Measurements from ENCODE around the gene OR10G3. TPM values are rescaled to one million over a fixed set of nuclear protein-coding genes. Genes with fewer than 3 reads are reported as not detected.

The OR10G3 gene
- total and polyA plus RNA-seq, 2 of the 13 experiments (the other 11 are each of a cell fraction or from before 2014, with no cell fraction given): not detected

DNA sequence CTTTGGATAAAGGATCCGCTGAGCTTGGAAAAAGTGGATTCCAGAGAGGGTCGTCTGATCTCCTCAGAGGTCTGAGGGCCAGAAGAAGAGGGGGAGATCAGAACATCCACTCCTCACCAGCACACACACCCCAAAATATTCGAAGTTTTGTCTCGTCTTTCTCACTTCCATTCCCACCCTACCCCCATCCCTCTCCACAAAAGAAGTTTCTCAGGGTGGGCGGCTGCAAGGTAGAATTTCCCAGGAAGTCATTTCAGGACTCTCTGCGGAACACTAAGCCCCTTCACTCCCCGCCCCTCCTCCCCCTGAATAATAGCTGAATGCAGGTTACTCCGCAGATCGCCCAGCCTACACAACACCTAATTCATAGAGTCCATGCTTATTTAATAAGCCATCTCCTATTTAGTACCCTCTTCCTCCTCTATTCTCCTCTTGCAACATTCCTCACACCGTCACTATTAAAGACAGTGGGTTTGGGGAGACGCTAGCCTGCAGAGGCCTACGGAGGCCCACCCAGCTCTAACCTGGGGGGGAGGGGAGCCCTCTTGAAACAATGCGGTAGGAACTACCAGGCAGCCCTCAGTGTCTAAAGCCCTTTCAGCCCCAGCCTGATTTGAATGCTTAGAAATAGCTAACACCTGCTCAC lies 53.1 kb downstream of the OR10G3 start:
- in situ Hi-C loops (cut with HindIII; ENCODE audit: extremely low pct_ligation_motif_present, low pct_unique_long_range_greater_than_20kb): no loop called here
- BruUV-seq (replicated peaks): TSS peak; percentile 72
- intact Hi-C loops (cut with micrococcal nuclease; ENCODE audit: unreplicated experiment): loop anchor here (1.0 kb wide), 2 partner anchors 15 to 31 kb away; partner anchors contain the start of gene METTL3
- CTCF ChIA-PET (ENCODE audit: low intra/inter-chr PET ratio, low total read pairs): no interaction called here
- H2AFZ ChIP-seq (ENCODE audit: low read length): peak overlapping the region; percentile 89
- H3K79me2 ChIP-seq (ENCODE audit: insufficient read depth, low read length): no peaks in the 10 kb centered on the region
- H3K27me3 ChIP-seq (ENCODE audit: control insufficient read depth in 1 of 2, insufficient read depth in 2 of 2, low read length in 2 of 2): no peaks in the 10 kb centered on the region
- ATAC-seq (peak; percentile 19), DNase-seq (ENCODE audit: low spot score) (no peak), FAIRE-seq (no peak)
- peak overlapping the region; percentile 69 for H3K27ac ChIP-seq (ENCODE audit: extremely low read length, insufficient read depth, low read length)
- H3K36me3 ChIP-seq (replicated peaks in 1 of 2; ENCODE audit: control insufficient read depth in 1 of 2, insufficient read depth in 2 of 2, low read length in 2 of 2): no peaks in the 10 kb centered on the region
- under 1% methylated on average over 13 of the region's 13 CpGs for WGBS (ENCODE audit: low lambda C conversion rate)
- POLR2A ChIA-PET: interaction anchor here (0.8 to 10.8 kb wide), 16 partner anchors 10 to 142 kb away, joined by 3 to 173 read pairs (median 5); partner anchors contain the start of genes CHD8, METTL3 and SUPT16H
- H3K9me3 ChIP-seq (ENCODE audit: low read length): no peaks in the 10 kb centered on the region
- H3K9ac ChIP-seq (ENCODE audit: insufficient read depth, low read depth, low read length): peak overlapping the region; percentile 80
- H3K4me3 ChIP-seq (replicated peaks in 1 of 3; ENCODE audit: insufficient read depth in 1 of 3, low read depth in 2 of 3, low read length in 3 of 3): peak overlapping the region; percentile 77 to 83 (median 78)
- H4K20me1 ChIP-seq (ENCODE audit: insufficient read depth, low read length): no peaks in the 10 kb centered on the region
- H3K4me2 ChIP-seq (ENCODE audit: low read depth, low read length): peak overlapping the region; percentile 82
- H3K4me1 ChIP-seq (ENCODE audit: insufficient read depth, low read length): peaks cover 38% of the 10 kb centered on the region
- TF ChIP-seq KMT2B (CRISPR knock-in tag; IDR thresholded peaks at IDR 0.05): 0 out of 2 replicates have a peak, but pooled peaks have one; percentile 38
- TF ChIP-seq NFE2L2 (IDR thresholded peaks at IDR 0.05; ENCODE audit: low read length): no peak
- no peak for TF ChIP-seq FOSL1 (CRISPR knock-in tag; IDR thresholded peaks at IDR 0.05; ENCODE audit: borderline replicate concordance)
- no peak for TF ChIP-seq ZNF556 (CRISPR knock-in tag; IDR thresholded peaks at IDR 0.05; ENCODE audit: borderline replicate concordance)
- TF ChIP-seq ELF4 (CRISPR knock-in tag; IDR thresholded peaks at IDR 0.05; ENCODE audit: borderline replicate concordance): no peak
- TF ChIP-seq ZFP36L1 (CRISPR knock-in tag; IDR thresholded peaks at IDR 0.05): 0 out of 2 replicates have a peak, but pooled peaks have one; percentile 3
- TF ChIP-seq ZNF317 (CRISPR knock-in tag; IDR thresholded peaks at IDR 0.05): peak; percentile 20; the same call in 1 of the 2 replicates
- no peak for TF ChIP-seq SYNCRIP (IDR thresholded peaks at IDR 0.05; ENCODE audit: insufficient read depth, low read depth, low read length)
- TF ChIP-seq SOX6 (IDR thresholded peaks at IDR 0.05): no peak
- peak; percentile 25; the same call in 1 of the 2 replicates for TF ChIP-seq SOX6 (CRISPR knock-in tag; IDR thresholded peaks at IDR 0.05)
- peak; percentile 51 for TF ChIP-seq SAP130 (CRISPR knock-in tag; IDR thresholded peaks at IDR 0.05; ENCODE audit: low read depth)
- peak; percentile 66; the same call in 1 of the 2 replicates for TF ChIP-seq ZNF709 (CRISPR knock-in tag; IDR thresholded peaks at IDR 0.05)
- TF ChIP-seq MAZ (IDR thresholded peaks at IDR 0.05; ENCODE audit: borderline replicate concordance, low read depth, low read length): no peak
- TF ChIP-seq MAZ (CRISPR knock-in tag; IDR thresholded peaks at IDR 0.05; ENCODE audit: low read depth): no peak
- TF ChIP-seq, protein P1, sequence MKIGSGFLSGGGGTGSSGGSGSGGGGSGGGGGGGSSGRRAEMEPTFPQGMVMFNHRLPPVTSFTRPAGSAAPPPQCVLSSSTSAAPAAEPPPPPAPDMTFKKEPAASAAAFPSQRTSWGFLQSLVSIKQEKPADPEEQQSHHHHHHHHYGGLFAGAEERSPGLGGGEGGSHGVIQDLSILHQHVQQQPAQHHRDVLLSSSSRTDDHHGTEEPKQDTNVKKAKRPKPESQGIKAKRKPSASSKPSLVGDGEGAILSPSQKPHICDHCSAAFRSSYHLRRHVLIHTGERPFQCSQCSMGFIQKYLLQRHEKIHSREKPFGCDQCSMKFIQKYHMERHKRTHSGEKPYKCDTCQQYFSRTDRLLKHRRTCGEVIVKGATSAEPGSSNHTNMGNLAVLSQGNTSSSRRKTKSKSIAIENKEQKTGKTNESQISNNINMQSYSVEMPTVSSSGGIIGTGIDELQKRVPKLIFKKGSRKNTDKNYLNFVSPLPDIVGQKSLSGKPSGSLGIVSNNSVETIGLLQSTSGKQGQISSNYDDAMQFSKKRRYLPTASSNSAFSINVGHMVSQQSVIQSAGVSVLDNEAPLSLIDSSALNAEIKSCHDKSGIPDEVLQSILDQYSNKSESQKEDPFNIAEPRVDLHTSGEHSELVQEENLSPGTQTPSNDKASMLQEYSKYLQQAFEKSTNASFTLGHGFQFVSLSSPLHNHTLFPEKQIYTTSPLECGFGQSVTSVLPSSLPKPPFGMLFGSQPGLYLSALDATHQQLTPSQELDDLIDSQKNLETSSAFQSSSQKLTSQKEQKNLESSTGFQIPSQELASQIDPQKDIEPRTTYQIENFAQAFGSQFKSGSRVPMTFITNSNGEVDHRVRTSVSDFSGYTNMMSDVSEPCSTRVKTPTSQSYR (CRISPR knock-in tag; IDR thresholded peaks at IDR 0.05; ENCODE audit: borderline replicate concordance): peak; percentile 93; the same call in 1 of the 2 replicates
- peak; percentile 57; the same call in 1 of the 2 replicates for TF ChIP-seq PHF8 (CRISPR knock-in tag; IDR thresholded peaks at IDR 0.05)

Measured in HepG2 (cell line).